Left ventricle myocardium inferior (tissue), 1 donor: ENCODE results near the gene ZCCHC8. TPM values are rescaled to one million over a fixed set of nuclear protein-coding genes. Genes with fewer than 3 reads are reported as not detected.
A peak's percentile ranks its signal among the peaks of the same experiment; 100 is the strongest.

ENCODE experiments used
- DNase-seq: peaks from one replicate; pipeline ENCODE4 v3.0.0-alpha.2; 2020
- H3K27ac ChIP-seq: fragments of 200-600 bp; replicated peaks from 2 replicates; pipeline ENCODE4 v1.8.0; 2021
- H3K27me3 ChIP-seq: fragments of 200-600 bp; 2 replicates; pipeline ENCODE4 v1.8.0; 2021; ENCODE audit warnings: low read depth
- H3K36me3 ChIP-seq: fragments of 200-600 bp; 2 replicates; pipeline ENCODE4 v1.8.0; 2021
- H3K4me1 ChIP-seq: fragments of 200-600 bp; 2 replicates; pipeline ENCODE4 v1.8.0; 2021
- H3K4me3 ChIP-seq: fragments of 200-600 bp; 2 replicates; pipeline ENCODE4 v1.8.0; 2021; ENCODE audit warnings: mild to moderate bottlenecking, moderate library complexity
- H3K9me3 ChIP-seq: fragments of 200-600 bp; replicated peaks from 2 replicates; pipeline ENCODE4 v1.8.0; 2021
- CTCF ChIP-seq: fragments of 200-600 bp; IDR thresholded peaks from 2 replicates; pipeline ENCODE4 v1.8.0; 2021; ENCODE audit warnings: antibody characterized with exemption, mild to moderate bottlenecking, borderline replicate concordance
- intact Hi-C: fragments of 100-400 bp; cut with micrococcal nuclease; formaldehyde crosslinking; loops from one replicate; pipeline ENCODE4 v1.11.0; 2022
- long read RNA-seq: library from polyadenylated mRNA; unstranded; transcript quantifications from one replicate; pipeline ENCODE4 v2.0.0, GENCODE V29; 2021
- total RNA-seq: library from RNA; stranded (reverse); fragmentation: NEBNext Ultra II Directional; extraction: Animal tissue kit (Norgen Biotek cat#: 25700); gene quantifications from one replicate; pipeline ENCODE4 v1.2.1, GENCODE V29; 2021
- donor health status: DM: no; HTN: yes; CAD: no; lungs with severe emphysema.

Gene ZCCHC8
- total RNA-seq = 8.4 TPM
- long read RNA-seq, partial matches to known transcripts = 0 of 7 reads
- long read RNA-seq, other reads (novel, unspliced or antisense) = 3 of 7 reads

- intact Hi-C loops = no loop called here
- no peaks in the 10 kb centered on the region for H3K9me3 ChIP-seq
- no peaks in the 10 kb centered on the region for H3K27me3 ChIP-seq
- H3K4me3 ChIP-seq = peak within 1 kb of the TSS; percentile 93
- H3K4me1 ChIP-seq = peaks cover 50% of the 10 kb centered on the region
- peak within 1 kb of the TSS; percentile 99 for H3K27ac ChIP-seq
- peak; percentile 32 for TF ChIP-seq CTCF
- DNase-seq = peak; percentile 96
- H3K36me3 ChIP-seq = peaks cover 43% of the 10 kb centered on the region
These were observed at the start of gene ZCCHC8 for GRCh38 chr12:122500685-122501488. Gene ZCCHC8 (minus strand): TSS chr12:122500932. CDS start chr12:122500840, 92 bp downstream.

- DNase-seq = no peak
- intact Hi-C loops = no loop called here
- Histone ChIP-seq H3K9me3 (no peaks in the 10 kb centered on the region), H3K4me1 (no peaks in the 10 kb centered on the region), H3K27ac (no peak overlapping the region), H3K36me3 (peaks cover 21% of the 10 kb centered on the region), H3K27me3 (no peaks in the 10 kb centered on the region), H3K4me3 (no peak overlapping the region)
- TF ChIP-seq CTCF = no peak
These were observed 46.6 kb upstream of the ZCCHC8 start for GRCh38 chr12:122547330-122547729.

- TF ChIP-seq CTCF = no peak
- intact Hi-C loops = no loop called here
- H3K36me3 ChIP-seq = peaks cover 12% of the 10 kb centered on the region
These were observed 45.1 kb upstream of the ZCCHC8 start for GRCh38 chr12:122545855-122546254.

DNA sequence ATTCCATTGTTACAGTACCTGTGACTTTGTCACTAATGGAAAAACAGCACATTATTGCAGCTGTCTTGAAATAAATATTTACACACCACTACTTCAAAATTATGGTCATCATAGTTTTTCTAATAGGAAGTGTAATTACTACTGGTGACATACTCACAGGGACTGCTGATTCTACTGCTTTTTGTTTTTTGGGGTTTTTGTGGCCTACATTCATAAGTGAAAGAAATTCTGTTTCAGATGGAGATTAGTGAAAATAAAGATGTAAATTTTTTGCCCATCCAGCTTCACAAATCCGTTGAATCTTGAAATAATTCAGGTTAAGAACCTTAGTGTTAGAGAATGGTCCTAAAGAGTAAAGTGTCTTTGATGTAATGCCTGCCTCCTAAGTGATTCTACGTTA lies 43.8 kb upstream of the ZCCHC8 start:
- H3K27me3 ChIP-seq = no peaks in the 10 kb centered on the region
- H3K4me1 ChIP-seq = no peaks in the 10 kb centered on the region
- H3K4me3 ChIP-seq = no peak overlapping the region
- H3K9me3 ChIP-seq = no peaks in the 10 kb centered on the region
- TF ChIP-seq CTCF = no peak
- intact Hi-C loops = no loop called here
- DNase-seq = no peak
- no peak overlapping the region for H3K27ac ChIP-seq
- H3K36me3 ChIP-seq = peaks cover 12% of the 10 kb centered on the region

More at GRCh38 chr12:122545855-122546254, 45.1 kb upstream of the ZCCHC8 start:
- Histone ChIP-seq H3K9me3 (no peaks in the 10 kb centered on the region), H3K27me3 (no peaks in the 10 kb centered on the region), H3K4me1 (no peaks in the 10 kb centered on the region), H3K27ac (no peak overlapping the region), H3K4me3 (no peak overlapping the region)
- DNase-seq = no peak

DNA sequence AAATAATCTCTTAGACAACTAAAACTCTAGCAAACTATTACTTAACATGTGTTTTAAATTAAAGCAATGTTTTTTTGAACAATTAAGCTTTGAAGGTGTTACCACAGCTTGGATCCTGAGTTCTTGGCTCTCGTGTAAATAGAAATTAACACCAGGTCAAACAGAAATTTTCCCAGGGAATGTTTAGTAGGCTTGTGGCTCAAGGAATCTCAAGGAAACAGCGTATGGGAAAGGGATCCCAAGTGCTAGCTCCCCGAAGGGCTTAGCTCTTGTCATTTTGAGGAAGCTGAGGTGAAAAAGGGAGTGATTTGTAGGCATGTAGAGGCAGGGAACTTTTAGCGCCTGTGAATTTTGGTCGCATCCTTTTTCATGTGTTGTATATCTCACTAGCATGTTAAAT lies 37.8 kb upstream of the ZCCHC8 start:
- intact Hi-C loops = no loop called here
- Histone ChIP-seq H3K4me3 (no peak overlapping the region), H3K9me3 (no peaks in the 10 kb centered on the region), H3K27ac (no peak overlapping the region), H3K36me3 (peaks cover 8% of the 10 kb centered on the region), H3K27me3 (no peaks in the 10 kb centered on the region), H3K4me1 (no peaks in the 10 kb centered on the region)
- no peak for DNase-seq
- no peak for TF ChIP-seq CTCF
